Large intestine (tissue), 3 donors: ENCODE measurements around the gene SIGLEC1. TPM values are rescaled to one million over a fixed set of nuclear protein-coding genes. Genes with fewer than 3 reads are reported as not detected.

ENCODE experiments used
- DNase-seq, 2 donors: peaks; one replicate each; pipeline versions ENCODE4 v3.0.0 to v3.0.0-alpha.2; 2013
- H3K27ac ChIP-seq: one replicate; pipeline ENCODE4 v1.5.1; 2013; ENCODE audit warnings: low read length
- H3K27me3 ChIP-seq: 2 replicates; pipeline ENCODE4 v1.6.1; 2013; ENCODE audit warnings: low read length; ENCODE audit not compliant: control insufficient read depth, insufficient read depth
- H3K36me3 ChIP-seq: 2 replicates; pipeline ENCODE4 v1.6.1; 2013; ENCODE audit warnings: low read length; ENCODE audit not compliant: control insufficient read depth, insufficient read depth
- H3K4me1 ChIP-seq: one replicate; pipeline ENCODE4 v1.6.1; 2013; ENCODE audit warnings: low read length; ENCODE audit not compliant: control insufficient read depth, insufficient read depth
- H3K4me3 ChIP-seq: one replicate; pipeline ENCODE4 v1.5.1; 2013; ENCODE audit warnings: low read length
- H3K9me3 ChIP-seq: one replicate; pipeline ENCODE4 v1.6.1; 2013; ENCODE audit warnings: mild to moderate bottlenecking, low read depth, low read length, moderate library complexity; ENCODE audit not compliant: control insufficient read depth
- WGBS: methylation state at CpG from one replicate; pipeline ENCODE4 v1.1.5; 2013; ENCODE audit warnings: low lambda C conversion rate; ENCODE audit not compliant: insufficient coverage; 5-methylcytosine and 5-hydroxymethylcytosine counted together
- polyA plus RNA-seq: library from polyadenylated mRNA; unstranded; fragments of 120-200 nt; gene quantifications from one replicate; pipeline ENCODE4 v1.2.1, GENCODE V29; 2013

Gene SIGLEC1
- polyA plus RNA-seq, 1 donor = 4.3 TPM

- Histone ChIP-seq H3K27me3 (peaks cover 25% of the 10 kb centered on the region), H3K36me3 (peaks cover 2% of the 10 kb centered on the region), H3K27ac (no peak overlapping the region), H3K4me3 (peak overlapping the region; percentile 38), H3K4me1 (no peaks in the 10 kb centered on the region), H3K9me3 (no peaks in the 10 kb centered on the region)
- DNase-seq = no peak
- WGBS = 47% methylated on average over 3 of the region's 12 CpGs
Measured at GRCh38 chr20:3734111-3734843, 21.9 kb upstream of the SIGLEC1 start.

- Histone ChIP-seq H3K36me3 (peaks cover 2% of the 10 kb centered on the region), H3K4me1 (no peaks in the 10 kb centered on the region), H3K9me3 (no peaks in the 10 kb centered on the region), H3K27ac (no peak overlapping the region), H3K27me3 (peaks cover 28% of the 10 kb centered on the region), H3K4me3 (peak overlapping the region; percentile 38)
- DNase-seq = no peak
- WGBS = no CpG with 5 or more reads among the region's 20 CpGs
Measured at GRCh38 chr20:3733119-3733995, 21.0 kb upstream of the SIGLEC1 start.

GRCh38 chr20:3732327-3733118 lies 20.1 kb upstream of the SIGLEC1 start, which contains the start of gene HSPA12B:
Gene HSPA12B, plus strand, starts transcription at chr20:3732685. Its CDS starts 5,990 bp downstream, at chr20:3738675.
- no CpG with 5 or more reads among the region's 67 CpGs for WGBS

GRCh38 chr20:3731944-3732326 lies 19.5 kb upstream of the SIGLEC1 start:
- DNase-seq = no peak
- no peaks in the 10 kb centered on the region for H3K4me1 ChIP-seq
- H3K27me3 ChIP-seq = peaks cover 38% of the 10 kb centered on the region
- H3K36me3 ChIP-seq = peaks cover 2% of the 10 kb centered on the region
- no peak overlapping the region for H3K27ac ChIP-seq
- WGBS = no CpG with 5 or more reads among the region's 16 CpGs
- no peaks in the 10 kb centered on the region for H3K9me3 ChIP-seq
- H3K4me3 ChIP-seq = no peak overlapping the region

More at GRCh38 chr20:3732327-3733118, 20.1 kb upstream of the SIGLEC1 start, which contains the start of gene HSPA12B:
- Histone ChIP-seq H3K4me3 (peak within 1 kb of the TSS; percentile 38), H3K9me3 (no peaks in the 10 kb centered on the region), H3K27ac (no peak within 1 kb of the TSS), H3K36me3 (peaks cover 2% of the 10 kb centered on the region), H3K27me3 (peaks cover 34% of the 10 kb centered on the region), H3K4me1 (no peaks in the 10 kb centered on the region)
- no peak for DNase-seq

- Histone ChIP-seq H3K36me3 (no peaks in the 10 kb centered on the region), H3K27me3 (peaks cover 38% of the 10 kb centered on the region), H3K27ac (no peak overlapping the region), H3K4me3 (no peak overlapping the region), H3K4me1 (no peaks in the 10 kb centered on the region), H3K9me3 (no peaks in the 10 kb centered on the region)
- no CpG with 5 or more reads among the region's 12 CpGs for WGBS
- DNase-seq = no peak
Measured at GRCh38 chr20:3730803-3731672, 18.6 kb upstream of the SIGLEC1 start.

GRCh38 chr20:3729811-3730540 lies 17.6 kb upstream of the SIGLEC1 start:
- Histone ChIP-seq H3K36me3 (no peaks in the 10 kb centered on the region), H3K27ac (no peak overlapping the region), H3K9me3 (no peaks in the 10 kb centered on the region), H3K4me3 (no peak overlapping the region), H3K27me3 (peaks cover 38% of the 10 kb centered on the region), H3K4me1 (no peaks in the 10 kb centered on the region)
- DNase-seq = no peak
- no CpG with 5 or more reads among the region's 8 CpGs for WGBS

- DNase-seq = no peak
- no CpG with 5 or more reads among the region's 6 CpGs for WGBS
- Histone ChIP-seq H3K4me3 (no peak overlapping the region), H3K27ac (no peak overlapping the region), H3K36me3 (no peaks in the 10 kb centered on the region), H3K4me1 (no peaks in the 10 kb centered on the region), H3K27me3 (peaks cover 38% of the 10 kb centered on the region), H3K9me3 (no peaks in the 10 kb centered on the region)
Measured at GRCh38 chr20:3729378-3729777, 17.0 kb upstream of the SIGLEC1 start.

GRCh38 chr20:3728876-3729275 lies 16.5 kb upstream of the SIGLEC1 start:
- no peaks in the 10 kb centered on the region for H3K4me1 ChIP-seq
- H3K9me3 ChIP-seq = no peaks in the 10 kb centered on the region
- no peak for DNase-seq
- no peak overlapping the region for H3K27ac ChIP-seq
- no peak overlapping the region for H3K4me3 ChIP-seq
- H3K27me3 ChIP-seq = peaks cover 38% of the 10 kb centered on the region
- WGBS = no CpG with 5 or more reads among the region's 3 CpGs
- no peaks in the 10 kb centered on the region for H3K36me3 ChIP-seq

GRCh38 chr20:3728354-3728753 lies 16.0 kb upstream of the SIGLEC1 start:
- Histone ChIP-seq H3K4me1 (no peaks in the 10 kb centered on the region), H3K27ac (no peak overlapping the region), H3K36me3 (no peaks in the 10 kb centered on the region), H3K4me3 (no peak overlapping the region), H3K9me3 (no peaks in the 10 kb centered on the region), H3K27me3 (peaks cover 36% of the 10 kb centered on the region)
- no peak for DNase-seq
- no CpG with 5 or more reads among the region's 5 CpGs for WGBS
